ENCODE results near the gene CATSPERB.

- TF ChIP-seq BHLHE40 (IDR thresholded peaks at IDR 0.05; ENCODE audit: borderline replicate concordance) (no peak), ARNT (IDR thresholded peaks at IDR 0.05) (no peak), ELF4 (IDR thresholded peaks at IDR 0.05) (no peak), FOXA1 (IDR thresholded peaks at IDR 0.05) (no peak), SP1 (IDR thresholded peaks at IDR 0.05) (no peak), HDGF (IDR thresholded peaks at IDR 0.05; ENCODE audit: borderline replicate concordance) (no peak)
- TF ChIP-seq, protein P1, sequence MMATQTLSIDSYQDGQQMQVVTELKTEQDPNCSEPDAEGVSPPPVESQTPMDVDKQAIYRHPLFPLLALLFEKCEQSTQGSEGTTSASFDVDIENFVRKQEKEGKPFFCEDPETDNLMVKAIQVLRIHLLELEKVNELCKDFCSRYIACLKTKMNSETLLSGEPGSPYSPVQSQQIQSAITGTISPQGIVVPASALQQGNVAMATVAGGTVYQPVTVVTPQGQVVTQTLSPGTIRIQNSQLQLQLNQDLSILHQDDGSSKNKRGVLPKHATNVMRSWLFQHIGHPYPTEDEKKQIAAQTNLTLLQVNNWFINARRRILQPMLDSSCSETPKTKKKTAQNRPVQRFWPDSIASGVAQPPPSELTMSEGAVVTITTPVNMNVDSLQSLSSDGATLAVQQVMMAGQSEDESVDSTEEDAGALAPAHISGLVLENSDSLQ (IDR thresholded peaks at IDR 0.05), result no peak
Measured at GRCh38 chr14:91569301-91569700, 162.6 kb downstream of the CATSPERB start.

Measured in HEK293T (cell line).